ENCODE results near the gene ARV1.
"Not testable (repeated sequence)": the region's sequence is repeated elsewhere in the genome, so short reads cannot be mapped to it uniquely, and the experiment has no call there.

DNA sequence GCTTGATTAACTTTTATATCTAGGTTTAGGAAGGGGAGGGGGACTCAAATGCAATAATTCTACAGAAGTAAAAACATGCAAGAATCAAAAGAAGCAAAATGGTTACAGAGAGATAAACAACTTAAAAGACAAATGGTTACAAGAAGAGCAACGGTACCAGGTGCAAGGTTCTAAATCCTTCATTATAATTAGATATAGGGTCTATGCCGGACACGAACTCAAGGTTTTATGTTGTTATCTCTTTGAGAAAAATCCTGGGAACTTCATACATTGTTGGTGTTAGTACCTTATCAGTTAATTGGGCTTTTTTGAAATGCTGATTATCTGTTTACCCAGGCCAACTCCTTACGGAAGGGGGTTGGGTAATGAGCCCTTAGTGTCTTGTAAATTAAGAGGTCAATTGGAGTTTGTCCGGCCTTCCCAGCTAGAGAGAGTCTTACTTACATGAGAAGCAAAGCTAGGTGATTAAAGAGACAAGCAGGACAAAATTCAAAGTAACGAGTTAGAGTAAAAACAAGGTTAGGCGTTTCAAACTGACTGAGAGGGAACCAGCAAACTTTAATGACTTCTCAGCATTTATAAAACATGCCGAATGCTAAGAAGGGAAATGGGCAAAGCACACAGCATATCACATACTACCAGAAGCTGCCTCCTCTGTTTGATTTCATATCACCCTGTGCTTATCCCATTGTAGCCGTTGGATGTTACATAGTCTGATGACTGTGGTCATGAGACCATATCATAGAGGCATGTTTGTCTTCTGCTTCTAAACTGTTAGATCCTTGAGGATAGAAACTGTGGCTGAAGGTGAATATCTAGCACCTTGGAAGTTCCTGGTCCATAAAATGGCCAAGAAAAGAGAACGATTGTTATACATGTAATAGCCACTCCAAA is 6.0 kb downstream of the ARV1 start:
- not testable (repeated sequence) for TF ChIP-seq CTCF (IDR thresholded peaks at IDR 0.05; ENCODE audit: low read depth, low read length); EZH2phosphoT487 (IDR thresholded peaks at IDR 0.05; ENCODE audit: low read depth)

Measured in OCI-LY3 (cell line).